Measurements from ENCODE around the gene NBL1.

The NBL1 gene

DNA sequence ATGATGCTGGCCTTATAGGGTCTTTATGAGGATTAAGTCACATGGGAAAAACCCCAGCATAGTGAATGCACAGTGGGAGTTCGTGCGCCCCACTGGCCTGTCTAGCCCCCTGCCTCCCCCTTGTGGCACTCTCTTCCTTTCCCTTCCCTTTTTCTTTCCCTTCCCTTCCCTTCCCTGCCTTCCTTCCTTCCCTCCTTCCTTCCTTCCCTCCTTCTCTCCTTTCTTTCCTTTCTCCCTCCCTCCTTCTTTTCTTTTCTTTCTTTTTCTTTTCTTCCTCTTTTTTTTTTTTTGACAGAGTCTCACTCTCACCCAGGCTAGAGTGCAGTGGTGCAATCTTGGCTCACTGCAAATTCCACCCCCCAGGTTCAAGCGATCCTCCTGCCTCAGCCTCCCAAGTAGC, 59.2 kb downstream of the NBL1 start:
- no peak for DNase-seq (ENCODE audit: low read depth in 2 of 2)

DNA sequence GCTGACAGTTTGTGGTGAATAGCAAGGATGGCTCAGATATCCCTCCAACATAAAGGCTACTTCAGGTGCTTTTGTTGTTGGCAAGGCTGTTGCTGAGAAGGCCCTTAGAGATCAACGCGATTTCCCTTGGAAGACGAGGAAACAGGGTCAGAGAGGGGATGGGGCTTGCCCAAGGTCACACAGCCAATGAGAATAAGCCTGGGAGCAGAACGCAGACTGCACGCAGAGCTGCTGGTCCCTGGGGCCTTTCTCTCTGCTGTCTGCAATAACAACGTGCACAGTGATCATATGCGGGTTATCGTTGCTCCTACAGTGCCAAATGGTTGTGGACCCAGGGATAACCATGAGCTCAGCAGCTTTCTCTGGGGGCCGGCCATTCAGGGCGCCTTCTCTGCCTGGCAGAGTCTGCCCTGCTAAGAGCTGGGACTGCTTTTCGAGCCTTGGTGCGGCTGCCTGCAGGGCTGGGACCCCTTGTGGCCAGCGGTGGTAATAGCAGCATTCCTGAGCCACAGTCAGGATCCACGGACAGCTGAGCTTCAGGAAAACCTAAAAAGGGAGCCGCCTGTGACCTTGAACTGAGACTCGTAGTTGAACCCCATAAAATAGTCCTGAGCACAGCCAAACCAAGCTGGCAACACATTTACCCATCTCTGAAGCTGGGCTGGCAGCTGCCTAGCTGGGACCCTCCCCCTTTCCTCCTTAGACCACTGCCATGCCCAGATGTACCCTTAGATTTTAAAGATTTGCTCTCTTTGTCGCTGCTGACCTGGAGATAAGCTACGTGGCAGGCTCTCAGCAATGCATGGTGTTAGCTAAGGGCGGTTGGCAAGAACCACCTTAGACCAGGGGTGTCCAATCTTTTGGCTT, 60.4 kb downstream of the NBL1 start:
- DNase-seq (ENCODE audit: low read depth in 2 of 2) = peak; percentile 9 to 12

DNA sequence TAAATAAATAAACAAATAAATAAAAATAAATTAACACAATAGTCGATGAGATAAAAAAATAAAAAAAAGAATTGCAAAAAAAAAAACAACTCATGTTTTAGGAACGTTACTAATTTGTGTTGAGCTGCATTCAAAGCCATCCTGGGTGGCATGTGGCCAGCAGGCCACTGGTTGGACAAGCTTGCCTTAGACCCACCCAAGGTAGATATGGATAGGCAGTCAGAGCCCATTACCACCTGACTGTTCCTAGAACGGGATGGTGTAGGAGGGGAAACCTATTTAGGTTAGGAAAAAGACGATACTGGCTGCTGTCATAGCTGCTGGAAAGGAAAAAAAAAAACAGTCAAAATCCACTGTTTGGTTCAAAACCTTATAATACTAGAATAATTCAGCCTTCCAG, 61.4 kb downstream of the NBL1 start:
- DNase-seq (ENCODE audit: low read depth in 2 of 2) = no peak

DNA sequence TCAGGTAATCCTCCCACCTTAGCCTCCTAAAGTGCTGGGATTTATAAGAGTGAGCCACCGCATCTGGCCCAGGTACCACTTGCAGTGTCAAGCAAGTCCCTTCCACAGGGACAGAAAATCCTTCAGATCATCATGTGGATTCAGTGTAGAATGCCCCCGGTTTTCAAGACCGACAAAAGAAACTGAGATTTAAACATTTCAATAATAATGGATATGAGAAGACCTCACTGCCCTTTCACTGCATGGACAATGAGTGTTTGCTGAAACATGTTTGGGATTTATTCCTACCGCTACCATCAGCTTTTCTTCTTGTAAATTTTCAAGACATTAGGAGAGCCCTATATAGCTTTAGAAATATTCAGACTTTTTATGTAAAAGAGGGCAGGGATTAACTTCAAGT, 62.0 kb downstream of the NBL1 start:
- DNase-seq (ENCODE audit: low read depth in 2 of 2) = no peak
